ENCODE results near the gene HPS1.

Gene HPS1

DNA sequence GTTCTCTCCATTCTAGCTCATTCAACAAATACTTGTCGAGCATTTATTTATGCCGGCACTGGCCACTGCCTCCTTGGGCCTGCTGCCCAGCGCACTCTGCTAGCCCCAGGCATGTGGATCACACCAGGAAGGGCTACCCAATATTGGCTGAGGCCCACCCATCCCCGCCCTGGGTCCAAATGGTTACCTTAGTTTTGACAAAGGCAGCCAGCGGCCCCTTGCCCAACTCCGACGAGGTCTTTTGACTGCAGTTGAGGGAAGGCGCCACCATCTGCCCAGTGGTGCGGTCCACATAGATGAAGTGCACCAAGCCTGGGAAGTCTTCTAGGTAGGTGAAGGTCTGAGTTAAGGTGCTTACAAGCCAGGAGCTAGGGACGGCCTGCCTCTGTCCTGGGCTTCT lies 24.6 kb downstream of the HPS1 start:
- TF ChIP-seq ZFX (IDR thresholded peaks at IDR 0.05), result no peak
- TF ChIP-seq, protein P1, sequence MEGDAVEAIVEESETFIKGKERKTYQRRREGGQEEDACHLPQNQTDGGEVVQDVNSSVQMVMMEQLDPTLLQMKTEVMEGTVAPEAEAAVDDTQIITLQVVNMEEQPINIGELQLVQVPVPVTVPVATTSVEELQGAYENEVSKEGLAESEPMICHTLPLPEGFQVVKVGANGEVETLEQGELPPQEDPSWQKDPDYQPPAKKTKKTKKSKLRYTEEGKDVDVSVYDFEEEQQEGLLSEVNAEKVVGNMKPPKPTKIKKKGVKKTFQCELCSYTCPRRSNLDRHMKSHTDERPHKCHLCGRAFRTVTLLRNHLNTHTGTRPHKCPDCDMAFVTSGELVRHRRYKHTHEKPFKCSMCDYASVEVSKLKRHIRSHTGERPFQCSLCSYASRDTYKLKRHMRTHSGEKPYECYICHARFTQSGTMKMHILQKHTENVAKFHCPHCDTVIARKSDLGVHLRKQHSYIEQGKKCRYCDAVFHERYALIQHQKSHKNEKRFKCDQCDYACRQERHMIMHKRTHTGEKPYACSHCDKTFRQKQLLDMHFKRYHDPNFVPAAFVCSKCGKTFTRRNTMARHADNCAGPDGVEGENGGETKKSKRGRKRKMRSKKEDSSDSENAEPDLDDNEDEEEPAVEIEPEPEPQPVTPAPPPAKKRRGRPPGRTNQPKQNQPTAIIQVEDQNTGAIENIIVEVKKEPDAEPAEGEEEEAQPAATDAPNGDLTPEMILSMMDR (conservative IDR thresholded peaks at IDR 0.05), result no peak
- H3K27ac ChIP-seq, result no peak overlapping the region

DNA sequence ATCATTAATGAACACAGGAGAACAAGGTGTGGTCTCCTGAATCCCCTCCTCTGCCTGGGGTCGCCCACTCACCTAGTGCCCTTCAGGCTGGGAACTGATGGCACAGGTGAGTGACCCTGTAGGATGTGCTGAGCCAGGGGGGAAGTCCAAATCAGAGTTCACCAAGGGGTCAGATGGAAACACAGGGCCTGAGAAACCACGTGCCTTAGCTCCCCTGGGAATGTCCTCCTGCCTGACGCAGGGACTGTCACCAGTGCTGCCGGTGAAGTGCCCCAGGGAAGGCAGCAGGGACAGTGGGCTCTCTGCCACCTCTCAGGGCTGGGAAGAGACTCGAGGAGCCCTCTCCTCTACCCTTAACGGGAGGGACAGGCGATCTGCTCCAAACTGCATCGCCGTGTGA lies 25.9 kb downstream of the HPS1 start:
- no peak overlapping the region for H3K27ac ChIP-seq
- no peak for TF ChIP-seq ZFX (IDR thresholded peaks at IDR 0.05)
- TF ChIP-seq, protein P1 (conservative IDR thresholded peaks at IDR 0.05), result no peak

DNA sequence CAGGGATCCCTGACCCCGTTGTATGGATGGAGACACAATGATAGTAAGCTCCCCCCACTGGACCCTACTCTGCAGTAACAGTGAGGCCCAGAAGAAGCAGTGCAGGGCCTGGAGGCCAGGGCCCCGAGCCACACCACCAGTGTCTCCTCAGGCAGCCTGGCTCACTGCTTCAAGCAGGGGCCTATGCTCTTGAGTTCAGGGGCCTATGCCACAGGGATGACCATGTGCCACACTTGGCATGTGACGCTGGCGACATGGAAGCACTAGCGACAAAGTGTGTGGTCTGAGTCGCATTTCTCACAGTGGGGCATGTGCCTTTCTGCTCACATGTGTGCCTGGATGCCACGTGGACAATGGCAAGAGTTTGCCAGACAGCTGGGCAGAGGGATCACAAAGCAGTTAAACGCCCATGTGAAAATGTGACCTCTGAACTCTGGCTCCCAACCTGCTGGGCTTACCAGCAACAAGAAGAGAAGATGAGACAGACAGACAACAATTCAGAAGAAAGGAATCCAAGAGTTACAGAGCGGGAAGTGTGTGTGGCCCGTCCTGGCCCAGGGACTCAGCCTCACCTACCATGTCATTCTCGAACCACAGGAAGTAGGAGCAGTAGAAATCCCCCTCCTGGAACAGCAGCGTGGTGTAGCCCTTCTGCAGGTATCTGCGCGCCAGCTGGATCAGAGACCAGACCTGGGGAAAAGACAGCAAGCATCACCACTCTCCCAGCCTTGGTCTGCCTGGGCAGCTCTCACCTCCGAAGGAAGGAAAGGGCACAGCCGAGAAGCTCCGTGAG lies 27.1 kb downstream of the HPS1 start:
- TF ChIP-seq ZFX (IDR thresholded peaks at IDR 0.05), result no peak
- TF ChIP-seq, protein P1 (conservative IDR thresholded peaks at IDR 0.05), result no peak
- no peak overlapping the region for H3K27ac ChIP-seq

DNA sequence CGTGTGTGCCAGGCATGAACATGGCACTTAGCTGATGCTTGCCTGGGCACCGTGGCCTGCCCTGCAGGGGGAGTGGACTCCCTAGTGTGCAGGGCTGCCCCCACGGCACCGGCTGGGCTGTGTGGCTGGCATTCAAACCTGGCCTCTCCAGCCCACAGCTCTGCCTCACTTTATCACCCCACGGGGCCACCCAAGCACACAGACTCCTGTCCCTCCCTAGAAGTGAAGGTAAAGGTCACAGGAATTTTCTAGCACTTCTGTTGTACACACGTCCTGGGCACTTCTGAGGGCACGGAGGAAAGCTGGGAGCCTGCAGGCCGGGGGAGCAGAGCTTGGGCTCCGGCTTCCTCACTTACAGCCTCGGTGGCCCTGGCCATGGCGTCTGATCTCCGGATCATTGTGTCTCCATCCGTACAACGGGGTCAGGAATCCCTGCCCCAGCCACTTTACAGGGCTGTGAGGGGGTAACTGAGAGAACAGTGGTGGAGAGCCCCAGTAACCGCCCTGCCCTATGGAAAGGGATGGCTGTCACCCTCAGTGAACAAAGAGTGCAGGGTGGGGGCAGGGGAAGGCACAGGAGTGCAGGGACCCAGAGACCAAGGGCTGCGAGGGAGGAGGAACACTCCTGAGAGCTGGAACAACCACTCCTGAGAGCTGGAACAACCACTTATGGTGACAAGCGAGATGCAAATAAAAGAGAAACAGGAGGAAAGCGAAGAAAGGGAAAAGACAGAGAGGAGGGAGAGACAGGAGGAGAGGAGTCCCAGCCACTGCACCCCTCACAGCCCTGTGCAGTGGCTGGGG lies 27.9 kb downstream of the HPS1 start:
- no peak for TF ChIP-seq ZFX (IDR thresholded peaks at IDR 0.05)
- TF ChIP-seq, protein P1 (conservative IDR thresholded peaks at IDR 0.05), result no peak
- H3K27ac ChIP-seq, result no peak overlapping the region

DNA sequence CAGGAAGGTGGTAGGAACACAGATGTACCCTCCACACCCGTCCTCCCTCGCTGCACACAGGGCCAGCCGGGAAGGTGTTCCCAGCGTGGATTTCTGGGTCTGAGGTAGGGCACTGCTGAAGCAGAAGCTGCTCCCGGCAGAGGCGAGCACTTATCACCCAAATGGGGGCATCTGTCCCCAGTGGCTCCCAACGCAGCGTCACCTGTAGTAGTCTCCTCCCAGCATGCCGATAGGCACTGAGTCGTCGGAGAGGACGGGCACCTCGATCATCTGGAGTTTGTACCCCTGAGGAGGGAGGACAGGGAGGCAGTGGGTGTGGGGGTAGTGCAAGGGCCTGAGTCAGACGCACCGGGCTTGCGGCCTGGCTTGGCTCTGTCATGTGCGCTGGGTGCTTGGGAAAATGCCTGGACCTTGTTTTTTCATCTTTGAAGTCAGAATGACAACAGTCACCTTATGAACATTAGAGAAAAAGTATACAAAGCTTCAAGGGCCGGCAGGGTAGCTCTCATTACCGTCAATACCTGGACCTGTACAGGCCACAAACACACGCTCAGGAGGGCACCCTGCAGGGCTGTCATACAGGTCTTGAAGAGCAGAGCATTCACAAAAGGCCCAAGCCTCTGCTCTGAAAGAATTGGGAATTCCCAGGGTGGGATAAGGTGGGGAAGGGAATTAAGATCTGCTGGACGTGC lies 28.6 kb downstream of the HPS1 start:
- H3K27ac ChIP-seq, result no peak overlapping the region

DNA sequence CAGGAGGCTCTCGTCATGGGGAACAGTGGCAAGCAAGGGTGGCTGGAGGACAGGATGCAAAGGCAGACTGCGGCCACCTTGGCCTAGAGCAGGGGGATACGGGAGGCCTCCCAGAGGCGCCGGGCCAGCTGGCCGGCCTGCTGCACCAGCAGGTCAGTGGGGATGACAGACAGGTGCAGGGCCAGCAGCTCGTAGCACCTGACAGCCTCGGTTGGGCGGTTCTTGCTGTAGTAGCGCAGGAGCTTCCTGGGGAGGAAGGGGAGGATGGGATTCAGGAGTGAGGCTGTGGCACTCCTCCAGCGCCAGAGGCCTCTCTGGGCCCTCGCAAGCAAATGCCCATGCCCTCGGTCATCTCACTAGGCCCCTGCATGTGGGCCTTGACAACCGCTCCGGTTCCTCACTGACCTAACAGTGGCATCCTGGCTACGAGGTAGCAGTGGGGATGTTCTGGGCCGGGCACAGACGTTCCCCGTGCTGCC lies 29.2 kb downstream of the HPS1 start:
- no peak overlapping the region for H3K27ac ChIP-seq

More for the DNA sequence above, 28.6 kb downstream of the HPS1 start:
- TF ChIP-seq ZFX (IDR thresholded peaks at IDR 0.05), result no peak
- TF ChIP-seq, protein P1 (conservative IDR thresholded peaks at IDR 0.05), result no peak

More for the DNA sequence above, 29.2 kb downstream of the HPS1 start:
- no peak for TF ChIP-seq ZFX (IDR thresholded peaks at IDR 0.05)
- TF ChIP-seq, protein P1 (conservative IDR thresholded peaks at IDR 0.05), result no peak

Measured in C4-2B (cell line).